ENCODE results near the gene EPB41L1. TPM values are rescaled to one million over a fixed set of nuclear protein-coding genes. Genes with fewer than 3 reads are reported as not detected.

The EPB41L1 gene
- total RNA-seq, 1 experiment from 2014 or later, result 134 TPM

DNA sequence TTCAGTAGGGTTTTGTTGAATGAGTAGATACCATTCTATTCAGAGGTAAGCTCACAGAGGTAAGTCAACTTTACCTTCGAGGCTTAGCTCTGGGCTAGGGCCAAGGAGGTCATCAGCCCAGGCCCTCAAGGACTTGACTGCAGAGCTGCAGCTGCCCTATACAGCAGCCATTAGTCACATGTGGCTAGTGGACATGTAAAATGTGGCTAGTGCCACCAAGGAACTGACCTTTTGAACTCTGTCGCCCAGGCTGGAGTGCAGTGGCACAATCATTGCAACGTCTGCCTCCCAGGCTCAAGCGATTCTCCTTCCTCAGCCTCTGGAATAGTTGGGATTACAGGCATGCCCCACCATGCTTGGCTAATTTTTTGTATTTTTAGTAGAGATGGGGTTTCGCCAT lies 47.9 kb upstream of the EPB41L1 start:
- Histone ChIP-seq H3K4me2 (no peak overlapping the region), H2AFZ (no peak overlapping the region), H3K36me3 (ENCODE audit: low read depth) (no peaks in the 10 kb centered on the region), H4K20me1 (ENCODE audit: insufficient read depth) (no peaks in the 10 kb centered on the region; the same call in 1 of the 2 replicates), H3K9me3 (ENCODE audit: insufficient read depth, low read depth) (no peaks in the 10 kb centered on the region), H3K4me3 (no peak overlapping the region), H3F3A (ENCODE audit: insufficient read depth, low read depth) (no peaks in the 10 kb centered on the region), H3K9me2 (ENCODE audit: insufficient read depth) (no peaks in the 10 kb centered on the region), H3K27me3 (ENCODE audit: insufficient read depth, low read depth) (no peaks in the 10 kb centered on the region), H3K27ac (no peak overlapping the region), H3K79me2 (ENCODE audit: low read depth) (peaks cover 19% of the 10 kb centered on the region; the same call in 1 of the 2 replicates), H3K4me1 (replicated peaks; ENCODE audit: insufficient read depth) (peaks cover 30% of the 10 kb centered on the region)
- no TSS peak for BruUV-seq (replicated peaks)
- ChIA-PET CTCF (no interaction called here), POLR2A (ENCODE audit: unreplicated experiment) (no interaction called here)
- no peak for TF ChIP-seq EZH2 (IDR thresholded peaks at IDR 0.05; ENCODE audit: low read depth)
- TF ChIP-seq, protein P1, sequence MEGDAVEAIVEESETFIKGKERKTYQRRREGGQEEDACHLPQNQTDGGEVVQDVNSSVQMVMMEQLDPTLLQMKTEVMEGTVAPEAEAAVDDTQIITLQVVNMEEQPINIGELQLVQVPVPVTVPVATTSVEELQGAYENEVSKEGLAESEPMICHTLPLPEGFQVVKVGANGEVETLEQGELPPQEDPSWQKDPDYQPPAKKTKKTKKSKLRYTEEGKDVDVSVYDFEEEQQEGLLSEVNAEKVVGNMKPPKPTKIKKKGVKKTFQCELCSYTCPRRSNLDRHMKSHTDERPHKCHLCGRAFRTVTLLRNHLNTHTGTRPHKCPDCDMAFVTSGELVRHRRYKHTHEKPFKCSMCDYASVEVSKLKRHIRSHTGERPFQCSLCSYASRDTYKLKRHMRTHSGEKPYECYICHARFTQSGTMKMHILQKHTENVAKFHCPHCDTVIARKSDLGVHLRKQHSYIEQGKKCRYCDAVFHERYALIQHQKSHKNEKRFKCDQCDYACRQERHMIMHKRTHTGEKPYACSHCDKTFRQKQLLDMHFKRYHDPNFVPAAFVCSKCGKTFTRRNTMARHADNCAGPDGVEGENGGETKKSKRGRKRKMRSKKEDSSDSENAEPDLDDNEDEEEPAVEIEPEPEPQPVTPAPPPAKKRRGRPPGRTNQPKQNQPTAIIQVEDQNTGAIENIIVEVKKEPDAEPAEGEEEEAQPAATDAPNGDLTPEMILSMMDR (conservative IDR thresholded peaks at IDR 0.05), result no peak
- DNase-seq, result no peak
- intact Hi-C loops (cut with micrococcal nuclease; ENCODE audit: unreplicated experiment), result no loop called here

DNA sequence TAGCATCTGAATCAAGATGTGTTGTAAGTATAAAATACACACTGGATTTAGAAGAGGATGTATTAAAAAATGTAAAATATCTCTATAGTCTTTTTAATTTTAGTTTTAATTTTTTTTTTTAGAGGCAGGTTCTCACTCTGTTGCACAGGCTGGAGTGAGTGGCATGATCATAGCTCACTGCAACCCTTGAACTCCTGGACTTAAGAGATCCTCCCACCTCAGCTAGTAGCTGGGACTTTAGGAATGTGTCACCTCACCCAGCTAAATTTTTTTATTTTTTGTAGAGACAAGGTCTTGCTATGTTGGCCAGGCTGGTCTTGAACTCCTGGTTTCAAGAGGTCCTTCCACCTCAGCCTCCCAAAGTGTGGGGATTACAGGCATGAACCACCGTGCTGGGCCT lies 46.7 kb upstream of the EPB41L1 start:
- CTCF ChIA-PET, result no interaction called here

DNA sequence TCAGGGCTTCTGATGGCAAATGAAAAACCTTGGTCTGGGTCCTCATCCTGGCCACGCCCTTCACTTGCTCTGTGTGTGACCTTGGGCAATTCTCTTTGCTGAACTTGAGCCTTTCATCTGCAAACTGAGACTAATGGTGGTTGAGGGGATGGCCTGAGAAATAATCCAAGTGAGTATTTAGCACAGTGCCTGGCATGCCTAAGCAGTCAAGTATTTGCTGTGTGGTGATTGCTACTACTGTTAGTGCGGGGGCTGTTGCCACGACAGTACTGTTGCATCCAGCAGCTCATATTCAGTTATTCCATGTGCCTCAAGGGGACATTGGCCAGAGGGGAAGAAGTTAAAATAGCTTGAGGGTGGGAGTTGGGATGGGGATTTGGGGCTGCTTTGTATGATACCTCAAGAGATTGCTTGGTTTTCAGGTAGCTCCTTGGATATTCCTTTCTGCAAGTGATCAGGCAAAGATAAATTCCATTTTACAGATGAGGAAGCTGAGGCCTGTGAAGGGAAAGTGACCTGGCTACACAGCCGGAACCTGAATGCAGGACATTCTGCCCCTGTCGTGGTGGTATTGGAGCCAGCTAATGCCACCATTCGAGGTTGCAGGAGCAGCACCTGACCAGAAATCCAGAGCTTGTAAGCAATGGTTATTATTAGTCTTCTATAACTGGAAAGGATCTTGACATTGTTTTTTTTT lies 45.1 kb upstream of the EPB41L1 start:
- no peak for DNase-seq
- no TSS peak for BruUV-seq (replicated peaks)
- H3K4me2 ChIP-seq, result no peak overlapping the region
- ChIA-PET CTCF (no interaction called here), POLR2A (ENCODE audit: unreplicated experiment) (interaction anchor here (0.6 kb wide), 1 partner anchor 118 kb away, joined by 3 read pairs; no protein-coding TSS in a partner anchor)
- H3K9me3 ChIP-seq (ENCODE audit: insufficient read depth, low read depth), result no peaks in the 10 kb centered on the region
- intact Hi-C loops (cut with micrococcal nuclease; ENCODE audit: unreplicated experiment), result no loop called here
- H2AFZ ChIP-seq, result no peak overlapping the region
- H3K9me2 ChIP-seq (ENCODE audit: insufficient read depth), result no peaks in the 10 kb centered on the region
- no peaks in the 10 kb centered on the region for H3K27me3 ChIP-seq (ENCODE audit: insufficient read depth, low read depth)
- 0 out of 2 replicates have a peak, but pooled peaks cover under 1% of the 10 kb centered on the region for H3K79me2 ChIP-seq (ENCODE audit: low read depth)
- no peak overlapping the region for H3K4me3 ChIP-seq
- H3F3A ChIP-seq (ENCODE audit: insufficient read depth, low read depth), result no peaks in the 10 kb centered on the region
- TF ChIP-seq, protein P1 (conservative IDR thresholded peaks at IDR 0.05), result no peak
- TF ChIP-seq EZH2 (IDR thresholded peaks at IDR 0.05; ENCODE audit: low read depth), result no peak
- no peak overlapping the region for H3K27ac ChIP-seq
- no peaks in the 10 kb centered on the region for H4K20me1 ChIP-seq (ENCODE audit: insufficient read depth)
- no peaks in the 10 kb centered on the region for H3K36me3 ChIP-seq (ENCODE audit: low read depth)
- H3K4me1 ChIP-seq (replicated peaks; ENCODE audit: insufficient read depth), result peaks cover 27% of the 10 kb centered on the region

More for the DNA sequence above, 46.7 kb upstream of the EPB41L1 start:
- Histone ChIP-seq H3K4me2 (no peak overlapping the region), H3K27me3 (ENCODE audit: insufficient read depth, low read depth) (no peaks in the 10 kb centered on the region), H3K79me2 (ENCODE audit: low read depth) (peaks cover 13% of the 10 kb centered on the region; the same call in 1 of the 2 replicates), H3K9me3 (ENCODE audit: insufficient read depth, low read depth) (no peaks in the 10 kb centered on the region), H3K27ac (no peak overlapping the region), H3F3A (ENCODE audit: insufficient read depth, low read depth) (no peaks in the 10 kb centered on the region), H4K20me1 (ENCODE audit: insufficient read depth) (no peaks in the 10 kb centered on the region; the same call in 1 of the 2 replicates), H3K4me1 (replicated peaks; ENCODE audit: insufficient read depth) (peaks cover 33% of the 10 kb centered on the region), H3K4me3 (no peak overlapping the region), H2AFZ (no peak overlapping the region), H3K9me2 (ENCODE audit: insufficient read depth) (no peaks in the 10 kb centered on the region), H3K36me3 (ENCODE audit: low read depth) (no peaks in the 10 kb centered on the region)
- no peak for DNase-seq
- BruUV-seq (replicated peaks), result no TSS peak
- intact Hi-C loops (cut with micrococcal nuclease; ENCODE audit: unreplicated experiment), result loop anchor here (1.0 kb wide), 1 partner anchor 30 kb away; no protein-coding TSS in a partner anchor
- no peak for TF ChIP-seq EZH2 (IDR thresholded peaks at IDR 0.05; ENCODE audit: low read depth)
- TF ChIP-seq, protein P1 (conservative IDR thresholded peaks at IDR 0.05), result no peak
- POLR2A ChIA-PET (ENCODE audit: unreplicated experiment), result interaction anchor here (0.6 to 1.0 kb wide), 2 partner anchors 10 to 59 kb away, joined by 3 to 5 read pairs; no protein-coding TSS in a partner anchor
